GM12872 (cell line): Measurements from ENCODE around the gene TMEM63B.

Experiments
- TF ChIP-seq, protein P1 (sequence below): IDR thresholded peaks from 3 replicates; pipeline ENCODE4 v1.5.1; 2011; ENCODE audit warnings: low read depth, mild to moderate bottlenecking, low read length, moderate library complexity; ENCODE audit not compliant: insufficient read depth

The TMEM63B gene

DNA sequence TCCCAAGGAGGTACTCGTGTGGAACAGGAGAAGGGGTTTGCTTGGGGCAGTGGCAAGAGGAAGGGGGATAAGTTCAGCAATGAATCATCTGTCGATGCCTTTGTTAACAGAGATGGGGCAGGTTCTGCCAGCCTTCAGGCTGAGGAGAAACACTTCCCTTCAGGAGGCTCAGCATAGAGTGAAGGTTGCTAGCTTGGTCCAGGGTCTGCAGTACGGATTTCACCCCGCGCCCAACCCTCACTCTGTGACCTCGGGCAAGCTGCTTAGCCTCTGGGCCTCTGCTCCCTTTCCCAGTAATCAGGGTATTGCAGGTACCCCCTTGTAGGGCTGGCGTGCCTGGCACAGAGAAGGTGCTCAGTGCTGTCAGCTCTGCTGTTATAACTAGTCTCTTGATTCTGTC lies 38.8 kb downstream of the TMEM63B start:
- TF ChIP-seq, protein P1, sequence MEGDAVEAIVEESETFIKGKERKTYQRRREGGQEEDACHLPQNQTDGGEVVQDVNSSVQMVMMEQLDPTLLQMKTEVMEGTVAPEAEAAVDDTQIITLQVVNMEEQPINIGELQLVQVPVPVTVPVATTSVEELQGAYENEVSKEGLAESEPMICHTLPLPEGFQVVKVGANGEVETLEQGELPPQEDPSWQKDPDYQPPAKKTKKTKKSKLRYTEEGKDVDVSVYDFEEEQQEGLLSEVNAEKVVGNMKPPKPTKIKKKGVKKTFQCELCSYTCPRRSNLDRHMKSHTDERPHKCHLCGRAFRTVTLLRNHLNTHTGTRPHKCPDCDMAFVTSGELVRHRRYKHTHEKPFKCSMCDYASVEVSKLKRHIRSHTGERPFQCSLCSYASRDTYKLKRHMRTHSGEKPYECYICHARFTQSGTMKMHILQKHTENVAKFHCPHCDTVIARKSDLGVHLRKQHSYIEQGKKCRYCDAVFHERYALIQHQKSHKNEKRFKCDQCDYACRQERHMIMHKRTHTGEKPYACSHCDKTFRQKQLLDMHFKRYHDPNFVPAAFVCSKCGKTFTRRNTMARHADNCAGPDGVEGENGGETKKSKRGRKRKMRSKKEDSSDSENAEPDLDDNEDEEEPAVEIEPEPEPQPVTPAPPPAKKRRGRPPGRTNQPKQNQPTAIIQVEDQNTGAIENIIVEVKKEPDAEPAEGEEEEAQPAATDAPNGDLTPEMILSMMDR, result no peak

DNA sequence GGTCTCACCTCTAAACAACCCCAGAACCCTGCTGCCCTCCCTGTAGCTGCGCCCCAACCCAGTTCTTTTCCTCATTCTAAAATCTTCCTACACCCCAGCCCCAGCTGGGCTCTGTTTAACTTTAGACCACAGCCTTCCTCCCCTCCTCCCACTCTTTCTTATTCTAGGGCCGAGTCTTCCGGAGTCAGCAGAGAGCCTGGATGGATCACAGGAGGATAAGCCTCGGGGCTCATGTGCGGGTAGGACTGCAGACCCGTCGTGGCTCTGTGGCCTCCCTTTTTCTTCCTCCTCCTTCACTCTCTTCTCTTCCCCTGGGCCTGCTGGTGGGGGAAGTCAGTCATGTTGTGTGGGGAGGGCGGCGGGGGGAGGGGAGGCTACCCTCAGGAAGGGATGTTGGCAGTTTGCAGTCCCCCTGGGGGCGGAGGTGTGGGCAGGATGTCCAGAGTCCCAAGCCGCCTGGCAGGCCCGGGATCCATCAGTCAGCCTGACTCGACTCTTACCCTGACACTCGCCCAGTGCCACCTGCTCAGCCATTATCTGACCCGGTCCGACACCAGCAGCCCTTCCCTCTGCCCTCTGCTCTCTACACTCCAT lies 39.3 kb downstream of the TMEM63B start:
- TF ChIP-seq, protein P1, result no peak

DNA sequence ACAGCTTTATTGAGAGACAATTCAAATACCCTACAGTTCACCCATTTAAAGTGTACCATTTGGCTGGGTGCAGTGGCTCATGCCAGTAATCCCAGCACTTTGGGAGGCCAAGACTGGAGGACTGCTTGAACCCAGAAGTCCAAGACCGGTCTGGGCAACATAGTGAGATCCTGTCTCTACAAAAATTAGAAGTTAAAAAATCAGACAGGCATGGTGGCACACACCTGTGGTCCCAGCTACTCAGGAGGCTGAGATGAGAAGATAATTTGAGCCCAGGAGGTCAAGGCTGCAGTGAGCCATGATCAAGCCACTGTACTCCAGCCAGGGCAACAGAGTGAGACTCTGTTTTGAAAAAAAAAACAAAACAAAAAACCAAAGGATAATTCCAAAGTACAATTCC lies 40.2 kb downstream of the TMEM63B start:
- TF ChIP-seq, protein P1, result no peak

DNA sequence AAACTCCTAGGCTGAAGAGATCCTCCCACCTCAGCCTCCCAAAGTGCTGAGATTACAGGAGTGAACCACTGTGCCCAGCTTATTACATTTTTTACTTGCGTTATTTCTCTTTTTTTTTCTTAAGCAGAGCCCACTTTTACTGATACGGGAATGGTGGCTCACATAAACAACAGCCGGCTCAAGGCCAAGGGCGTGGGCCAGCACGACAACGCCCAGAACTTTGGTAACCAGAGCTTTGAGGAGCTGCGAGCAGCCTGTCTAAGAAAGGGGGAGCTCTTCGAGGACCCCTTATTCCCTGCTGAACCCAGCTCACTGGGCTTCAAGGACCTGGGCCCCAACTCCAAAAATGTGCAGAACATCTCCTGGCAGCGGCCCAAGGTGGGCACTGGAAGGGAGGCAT lies 41.8 kb downstream of the TMEM63B start:
- TF ChIP-seq, protein P1, result no peak

DNA sequence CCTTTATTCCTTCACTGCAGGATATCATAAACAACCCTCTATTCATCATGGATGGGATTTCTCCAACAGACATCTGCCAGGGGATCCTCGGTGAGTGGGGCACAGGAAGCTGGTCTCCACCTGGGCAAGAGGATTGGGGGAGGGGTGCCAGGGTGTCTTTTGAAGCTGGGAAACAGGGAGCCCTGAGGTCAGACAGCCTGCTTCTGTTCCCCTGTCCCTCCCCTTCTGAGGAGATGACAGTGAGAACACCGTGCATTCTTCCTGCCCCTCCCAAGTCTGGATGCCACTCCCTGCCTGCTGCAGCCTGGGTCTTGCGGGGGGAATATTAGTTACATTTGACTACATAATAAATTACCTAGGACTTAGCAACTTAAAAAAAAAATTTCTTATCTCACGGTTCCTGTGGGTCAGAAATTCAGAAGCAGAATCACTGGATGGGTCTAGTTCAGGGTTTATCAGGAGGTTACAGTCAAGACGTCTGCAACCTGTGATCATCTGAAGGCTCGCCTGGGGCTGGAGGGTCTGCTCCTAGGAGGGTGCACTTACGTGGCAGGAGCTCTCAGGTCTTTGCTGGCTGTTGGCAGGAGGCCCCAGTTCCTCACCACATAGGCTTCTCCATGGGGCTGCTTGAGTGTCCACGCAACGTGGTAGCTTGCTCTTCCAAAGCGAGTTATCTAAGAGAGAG lies 42.7 kb downstream of the TMEM63B start:
- TF ChIP-seq, protein P1, result no peak

DNA sequence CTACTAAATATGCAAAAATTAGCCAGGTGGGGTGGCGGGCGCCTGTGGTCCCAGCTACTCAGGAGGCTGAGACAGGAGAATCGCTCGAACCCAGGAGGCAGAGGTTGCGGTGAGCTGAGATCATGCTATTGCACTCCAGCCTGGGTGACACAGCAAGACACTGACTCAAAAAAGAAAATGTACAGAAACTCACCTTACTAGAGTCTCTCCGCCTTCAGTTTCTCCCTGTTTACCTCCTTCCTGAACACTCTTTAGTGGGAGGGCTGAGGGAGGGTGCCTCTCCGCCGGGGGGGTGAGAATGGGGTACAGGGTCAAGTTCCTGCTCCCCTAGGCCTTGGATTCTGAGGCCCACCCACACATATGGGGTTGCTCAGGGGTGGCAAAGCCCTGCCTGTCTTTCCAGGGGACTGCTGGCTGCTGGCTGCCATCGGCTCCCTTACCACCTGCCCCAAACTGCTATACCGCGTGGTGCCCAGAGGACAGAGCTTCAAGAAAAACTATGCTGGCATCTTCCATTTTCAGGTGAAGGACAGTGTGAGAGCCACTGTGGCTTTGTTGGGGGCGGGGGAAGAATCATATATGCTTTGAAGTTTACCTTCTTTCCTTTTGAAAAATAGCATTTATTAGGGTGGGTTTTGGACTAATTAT lies 44.7 kb downstream of the TMEM63B start:
- TF ChIP-seq, protein P1, result no peak

DNA sequence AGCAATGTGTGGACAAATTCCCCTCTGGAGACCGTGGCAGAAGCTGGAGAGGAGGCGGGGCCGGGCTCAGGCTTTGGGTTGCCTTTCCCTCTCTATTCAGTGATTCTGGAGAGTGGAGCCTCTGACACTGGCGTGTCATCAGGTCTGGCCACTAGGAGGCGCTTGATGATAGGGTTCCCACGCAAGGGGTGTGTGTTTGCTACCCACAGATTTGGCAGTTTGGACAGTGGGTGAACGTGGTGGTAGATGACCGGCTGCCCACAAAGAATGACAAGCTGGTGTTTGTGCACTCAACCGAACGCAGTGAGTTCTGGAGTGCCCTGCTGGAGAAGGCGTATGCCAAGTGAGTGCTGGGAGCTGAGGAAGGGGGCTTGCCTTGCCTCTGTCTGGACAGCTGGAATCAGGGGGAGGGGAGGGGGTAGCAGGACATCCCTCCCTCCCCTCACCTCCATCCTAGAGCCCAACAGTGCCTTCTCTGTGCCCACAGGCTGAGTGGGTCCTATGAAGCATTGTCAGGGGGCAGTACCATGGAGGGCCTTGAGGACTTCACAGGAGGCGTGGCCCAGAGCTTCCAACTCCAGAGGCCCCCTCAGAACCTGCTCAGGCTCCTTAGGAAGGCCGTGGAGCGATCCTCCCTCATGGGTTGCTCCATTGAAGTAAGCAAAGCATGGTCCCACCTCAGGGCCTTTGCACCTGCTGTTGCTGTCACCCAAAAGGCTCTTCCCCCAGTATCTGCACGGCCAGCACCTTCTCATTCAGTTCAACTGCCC lies 45.6 kb downstream of the TMEM63B start:
- TF ChIP-seq, protein P1, result peak; percentile 94
